Measurements from ENCODE around the gene SND1.
A peak's percentile ranks its signal among the peaks of the same experiment; 100 is the strongest.

The SND1 gene

DNA sequence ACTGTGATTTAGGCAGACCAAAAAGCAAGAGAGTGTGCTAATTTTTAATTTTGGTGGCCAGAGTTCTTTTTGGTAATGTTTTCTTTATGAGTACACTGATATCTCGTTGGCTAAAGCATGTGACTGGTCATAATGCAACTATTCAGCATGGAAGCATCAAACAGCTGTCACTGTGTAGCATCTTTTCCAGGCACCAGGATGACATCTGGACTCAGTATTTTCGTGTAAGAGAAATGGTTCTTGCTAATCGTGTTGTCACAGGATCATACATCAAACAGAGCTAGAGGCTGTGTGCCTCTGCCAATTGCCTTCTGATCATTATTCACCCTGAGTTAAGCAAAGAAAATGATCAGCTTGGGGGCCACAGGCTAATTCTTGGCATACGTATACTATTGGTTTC lies 118.9 kb downstream of the SND1 start:
- ATAC-seq (ENCODE audit: low read depth) (no peak), DNase-seq (ENCODE audit: low spot score) (no peak)
- H3K4me1 ChIP-seq (ENCODE audit: insufficient read depth, poor library complexity, severe bottlenecking): peaks cover 4% of the 10 kb centered on the region
- H3K9me3 ChIP-seq (ENCODE audit: severe bottlenecking): peaks cover 2% of the 10 kb centered on the region
- no peak overlapping the region for H3K4me3 ChIP-seq (ENCODE audit: severe bottlenecking)
- TF ChIP-seq, protein P1, sequence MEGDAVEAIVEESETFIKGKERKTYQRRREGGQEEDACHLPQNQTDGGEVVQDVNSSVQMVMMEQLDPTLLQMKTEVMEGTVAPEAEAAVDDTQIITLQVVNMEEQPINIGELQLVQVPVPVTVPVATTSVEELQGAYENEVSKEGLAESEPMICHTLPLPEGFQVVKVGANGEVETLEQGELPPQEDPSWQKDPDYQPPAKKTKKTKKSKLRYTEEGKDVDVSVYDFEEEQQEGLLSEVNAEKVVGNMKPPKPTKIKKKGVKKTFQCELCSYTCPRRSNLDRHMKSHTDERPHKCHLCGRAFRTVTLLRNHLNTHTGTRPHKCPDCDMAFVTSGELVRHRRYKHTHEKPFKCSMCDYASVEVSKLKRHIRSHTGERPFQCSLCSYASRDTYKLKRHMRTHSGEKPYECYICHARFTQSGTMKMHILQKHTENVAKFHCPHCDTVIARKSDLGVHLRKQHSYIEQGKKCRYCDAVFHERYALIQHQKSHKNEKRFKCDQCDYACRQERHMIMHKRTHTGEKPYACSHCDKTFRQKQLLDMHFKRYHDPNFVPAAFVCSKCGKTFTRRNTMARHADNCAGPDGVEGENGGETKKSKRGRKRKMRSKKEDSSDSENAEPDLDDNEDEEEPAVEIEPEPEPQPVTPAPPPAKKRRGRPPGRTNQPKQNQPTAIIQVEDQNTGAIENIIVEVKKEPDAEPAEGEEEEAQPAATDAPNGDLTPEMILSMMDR (IDR thresholded peaks at IDR 0.05; ENCODE audit: poor library complexity, severe bottlenecking): no peak
- H3K27me3 ChIP-seq (ENCODE audit: insufficient read depth, poor library complexity, severe bottlenecking): no peaks in the 10 kb centered on the region
- no peak overlapping the region for H3K27ac ChIP-seq (ENCODE audit: poor library complexity, severe bottlenecking)
- H3K36me3 ChIP-seq (ENCODE audit: low read depth): peaks cover 21% of the 10 kb centered on the region

GRCh38 chr7:127771707-127772106 lies 119.7 kb downstream of the SND1 start:
- H3K27me3 ChIP-seq (ENCODE audit: insufficient read depth, poor library complexity, severe bottlenecking): no peaks in the 10 kb centered on the region
- H3K4me3 ChIP-seq (ENCODE audit: severe bottlenecking): no peak overlapping the region
- no peak overlapping the region for H3K27ac ChIP-seq (ENCODE audit: poor library complexity, severe bottlenecking)
- TF ChIP-seq, protein P1 (IDR thresholded peaks at IDR 0.05; ENCODE audit: poor library complexity, severe bottlenecking): no peak
- peaks cover 4% of the 10 kb centered on the region for H3K4me1 ChIP-seq (ENCODE audit: insufficient read depth, poor library complexity, severe bottlenecking)
- ATAC-seq (ENCODE audit: low read depth) (no peak), DNase-seq (ENCODE audit: low spot score) (no peak)
- peaks cover 2% of the 10 kb centered on the region for H3K9me3 ChIP-seq (ENCODE audit: severe bottlenecking)
- H3K36me3 ChIP-seq (ENCODE audit: low read depth): peaks cover 16% of the 10 kb centered on the region

GRCh38 chr7:127776776-127777386 lies 124.9 kb downstream of the SND1 start:
- Histone ChIP-seq H3K4me1 (ENCODE audit: insufficient read depth, poor library complexity, severe bottlenecking) (peaks cover 3% of the 10 kb centered on the region), H3K27me3 (ENCODE audit: insufficient read depth, poor library complexity, severe bottlenecking) (no peaks in the 10 kb centered on the region), H3K36me3 (ENCODE audit: low read depth) (peaks cover 9% of the 10 kb centered on the region), H3K4me3 (ENCODE audit: severe bottlenecking) (no peak overlapping the region), H3K9me3 (ENCODE audit: severe bottlenecking) (no peaks in the 10 kb centered on the region), H3K27ac (ENCODE audit: poor library complexity, severe bottlenecking) (no peak overlapping the region)
- ATAC-seq (ENCODE audit: low read depth): peak; percentile 55; the same call in 1 of the 3 replicates
- no peak for DNase-seq (ENCODE audit: low spot score)
- TF ChIP-seq, protein P1 (IDR thresholded peaks at IDR 0.05; ENCODE audit: poor library complexity, severe bottlenecking): no peak

GRCh38 chr7:127780489-127780888 lies 128.5 kb downstream of the SND1 start:
- TF ChIP-seq, protein P1 (IDR thresholded peaks at IDR 0.05; ENCODE audit: poor library complexity, severe bottlenecking): no peak
- H3K27ac ChIP-seq (ENCODE audit: poor library complexity, severe bottlenecking): no peak overlapping the region
- no peak overlapping the region for H3K4me3 ChIP-seq (ENCODE audit: severe bottlenecking)
- no peaks in the 10 kb centered on the region for H3K9me3 ChIP-seq (ENCODE audit: severe bottlenecking)
- ATAC-seq (ENCODE audit: low read depth) (no peak), DNase-seq (ENCODE audit: low spot score) (no peak)
- peaks cover 7% of the 10 kb centered on the region; the same call in 1 of the 2 replicates for H3K36me3 ChIP-seq (ENCODE audit: low read depth)
- H3K4me1 ChIP-seq (ENCODE audit: insufficient read depth, poor library complexity, severe bottlenecking): peaks cover 3% of the 10 kb centered on the region
- no peaks in the 10 kb centered on the region for H3K27me3 ChIP-seq (ENCODE audit: insufficient read depth, poor library complexity, severe bottlenecking)

GRCh38 chr7:127781081-127781480 lies 129.1 kb downstream of the SND1 start:
- peaks cover 3% of the 10 kb centered on the region for H3K4me1 ChIP-seq (ENCODE audit: insufficient read depth, poor library complexity, severe bottlenecking)
- TF ChIP-seq, protein P1 (IDR thresholded peaks at IDR 0.05; ENCODE audit: poor library complexity, severe bottlenecking): no peak
- ATAC-seq (ENCODE audit: low read depth) (no peak), DNase-seq (ENCODE audit: low spot score) (no peak)
- H3K9me3 ChIP-seq (ENCODE audit: severe bottlenecking): no peaks in the 10 kb centered on the region
- H3K36me3 ChIP-seq (ENCODE audit: low read depth): 0 out of 2 replicates have a peak, but pooled peaks cover 3% of the 10 kb centered on the region
- no peak overlapping the region for H3K27ac ChIP-seq (ENCODE audit: poor library complexity, severe bottlenecking)
- no peak overlapping the region for H3K4me3 ChIP-seq (ENCODE audit: severe bottlenecking)
- no peaks in the 10 kb centered on the region for H3K27me3 ChIP-seq (ENCODE audit: insufficient read depth, poor library complexity, severe bottlenecking)
